ENCODE results near the gene DPP8. TPM values are rescaled to one million over a fixed set of nuclear protein-coding genes. Genes with fewer than 3 reads are reported as not detected.
A peak's percentile ranks its signal among the peaks of the same experiment; 100 is the strongest.

DPP8 gene
- total RNA-seq, 1 experiment from 2014 or later: 25.1 TPM

GRCh38 chr15:65521350-65521749 is 3.9 kb upstream of the DPP8 start:
- H3F3A ChIP-seq (ENCODE audit: insufficient read depth, low read depth): no peaks in the 10 kb centered on the region
- POLR2A ChIA-PET (ENCODE audit: unreplicated experiment): no interaction called here
- BruUV-seq (replicated peaks): no TSS peak

GRCh38 chr15:65518633-65519285 is 1.3 kb upstream of the DPP8 start:
- Histone ChIP-seq H3K79me2 (ENCODE audit: low read depth) (peaks cover 34% of the 10 kb centered on the region), H3F3A (ENCODE audit: insufficient read depth, low read depth) (0 out of 2 replicates have a peak, but pooled peaks cover 2% of the 10 kb centered on the region), H3K9me3 (ENCODE audit: insufficient read depth, low read depth) (no peaks in the 10 kb centered on the region), H3K9me2 (ENCODE audit: insufficient read depth) (no peaks in the 10 kb centered on the region), H3K4me1 (replicated peaks; ENCODE audit: insufficient read depth) (peaks cover 10% of the 10 kb centered on the region), H3K4me3 (no peak overlapping the region), H4K20me1 (ENCODE audit: insufficient read depth) (peaks cover 21% of the 10 kb centered on the region; the same call in 1 of the 2 replicates), H3K4me2 (no peak overlapping the region), H3K27me3 (ENCODE audit: insufficient read depth, low read depth) (no peaks in the 10 kb centered on the region), H3K36me3 (ENCODE audit: low read depth) (no peaks in the 10 kb centered on the region), H2AFZ (no peak overlapping the region), H3K27ac (no peak overlapping the region)
- no TSS peak for BruUV-seq (replicated peaks)
- CTCF ChIA-PET: interaction anchor here (0.6 kb wide), 3 partner anchors 1314 to 1789 kb away, joined by 3 to 4 read pairs (median 4); no protein-coding TSS in a partner anchor
- intact Hi-C loops (cut with micrococcal nuclease; ENCODE audit: unreplicated experiment): no loop called here
- DNase-seq: no peak
- TF ChIP-seq CTCF (conservative IDR thresholded peaks at IDR 0.05): no peak
- no peak for TF ChIP-seq EZH2 (IDR thresholded peaks at IDR 0.05; ENCODE audit: low read depth)
- POLR2A ChIA-PET (ENCODE audit: unreplicated experiment): no interaction called here

More at GRCh38 chr15:65521350-65521749, 3.9 kb upstream of the DPP8 start:
- no peaks in the 10 kb centered on the region for H3K27me3 ChIP-seq (ENCODE audit: insufficient read depth, low read depth)
- CTCF ChIA-PET: no interaction called here
- 0 out of 2 replicates have a peak, but pooled peaks cover 5% of the 10 kb centered on the region for H4K20me1 ChIP-seq (ENCODE audit: insufficient read depth)
- no peak for DNase-seq
- no peaks in the 10 kb centered on the region for H3K36me3 ChIP-seq (ENCODE audit: low read depth)
- H3K4me2 ChIP-seq: no peak overlapping the region
- intact Hi-C loops (cut with micrococcal nuclease; ENCODE audit: unreplicated experiment): no loop called here
- no peaks in the 10 kb centered on the region for H3K9me3 ChIP-seq (ENCODE audit: insufficient read depth, low read depth)
- peaks cover 9% of the 10 kb centered on the region for H3K79me2 ChIP-seq (ENCODE audit: low read depth)
- no peak overlapping the region for H3K27ac ChIP-seq
- no peak overlapping the region for H2AFZ ChIP-seq
- 0 out of 2 replicates have a peak, but pooled peaks cover under 1% of the 10 kb centered on the region for H3K4me1 ChIP-seq (replicated peaks; ENCODE audit: insufficient read depth)
- H3K9me2 ChIP-seq (ENCODE audit: insufficient read depth): no peaks in the 10 kb centered on the region
- TF ChIP-seq EZH2 (IDR thresholded peaks at IDR 0.05; ENCODE audit: low read depth) (no peak), CTCF (conservative IDR thresholded peaks at IDR 0.05) (no peak)
- no peak overlapping the region for H3K4me3 ChIP-seq

- ChIA-PET CTCF (interaction anchor here (0.6 kb wide), 2 partner anchors 1354 to 1788 kb away, joined by 3 to 4 read pairs; no protein-coding TSS in a partner anchor), POLR2A (ENCODE audit: unreplicated experiment) (no interaction called here)
- H3K9me2 ChIP-seq (ENCODE audit: insufficient read depth): no peaks in the 10 kb centered on the region
- 0 out of 2 replicates have a peak, but pooled peaks cover 6% of the 10 kb centered on the region for H3F3A ChIP-seq (ENCODE audit: insufficient read depth, low read depth)
- H2AFZ ChIP-seq: peak overlapping the region; percentile 96
- H3K27me3 ChIP-seq (ENCODE audit: insufficient read depth, low read depth): no peaks in the 10 kb centered on the region
- TF ChIP-seq EZH2 (IDR thresholded peaks at IDR 0.05; ENCODE audit: low read depth) (no peak), CTCF (conservative IDR thresholded peaks at IDR 0.05) (no peak; the same call in 1 of the 2 replicates)
- no peaks in the 10 kb centered on the region for H3K9me3 ChIP-seq (ENCODE audit: insufficient read depth, low read depth)
- no peak overlapping the region for H3K27ac ChIP-seq
- peaks cover 34% of the 10 kb centered on the region for H3K79me2 ChIP-seq (ENCODE audit: low read depth)
- BruUV-seq (replicated peaks): no TSS peak
- peak overlapping the region; percentile 97 for H3K4me2 ChIP-seq
- H3K36me3 ChIP-seq (ENCODE audit: low read depth): no peaks in the 10 kb centered on the region
- H3K4me3 ChIP-seq: peak overlapping the region; percentile 74; the same call in 1 of the 2 replicates
- peaks cover 10% of the 10 kb centered on the region for H3K4me1 ChIP-seq (replicated peaks; ENCODE audit: insufficient read depth)
- H4K20me1 ChIP-seq (ENCODE audit: insufficient read depth): peaks cover 21% of the 10 kb centered on the region; the same call in 1 of the 2 replicates
- no peak for DNase-seq
- intact Hi-C loops (cut with micrococcal nuclease; ENCODE audit: unreplicated experiment): loop anchor here (1.0 kb wide), 1 partner anchor 93 kb away; the partner anchor contains the start of gene INTS14
Observed at GRCh38 chr15:65517866-65518207, 348 bp upstream of the DPP8 start.

All from PC-9 (cell line).